ENCODE results near the gene SERF2.

- TF ChIP-seq, protein P1, sequence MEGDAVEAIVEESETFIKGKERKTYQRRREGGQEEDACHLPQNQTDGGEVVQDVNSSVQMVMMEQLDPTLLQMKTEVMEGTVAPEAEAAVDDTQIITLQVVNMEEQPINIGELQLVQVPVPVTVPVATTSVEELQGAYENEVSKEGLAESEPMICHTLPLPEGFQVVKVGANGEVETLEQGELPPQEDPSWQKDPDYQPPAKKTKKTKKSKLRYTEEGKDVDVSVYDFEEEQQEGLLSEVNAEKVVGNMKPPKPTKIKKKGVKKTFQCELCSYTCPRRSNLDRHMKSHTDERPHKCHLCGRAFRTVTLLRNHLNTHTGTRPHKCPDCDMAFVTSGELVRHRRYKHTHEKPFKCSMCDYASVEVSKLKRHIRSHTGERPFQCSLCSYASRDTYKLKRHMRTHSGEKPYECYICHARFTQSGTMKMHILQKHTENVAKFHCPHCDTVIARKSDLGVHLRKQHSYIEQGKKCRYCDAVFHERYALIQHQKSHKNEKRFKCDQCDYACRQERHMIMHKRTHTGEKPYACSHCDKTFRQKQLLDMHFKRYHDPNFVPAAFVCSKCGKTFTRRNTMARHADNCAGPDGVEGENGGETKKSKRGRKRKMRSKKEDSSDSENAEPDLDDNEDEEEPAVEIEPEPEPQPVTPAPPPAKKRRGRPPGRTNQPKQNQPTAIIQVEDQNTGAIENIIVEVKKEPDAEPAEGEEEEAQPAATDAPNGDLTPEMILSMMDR (IDR thresholded peaks at IDR 0.05), result no peak
- no peak for TF ChIP-seq POLR2A (IDR thresholded peaks at IDR 0.05)
- TF ChIP-seq POLR2AphosphoS5 (IDR thresholded peaks at IDR 0.05), result no peak
These were observed 33.9 kb downstream of the SERF2 start for GRCh38 chr15:43826029-43826507.

All from breast epithelium (tissue), 3 donors.